Glutamatergic neuron (in vitro differentiated cells): Measurements from ENCODE around the gene FAM210A. TPM values are rescaled to one million over a fixed set of nuclear protein-coding genes. Genes with fewer than 3 reads are reported as not detected.

ENCODE experiments used
- DNase-seq: peaks from one replicate; pipeline ENCODE4 v3.0.0; 2022
- H3K27ac Mint-ChIP-seq: one replicate; pipeline ENCODE4 v1.8.0; 2020; ENCODE audit warnings: mild to moderate bottlenecking, mixed read lengths, inconsistent platforms; ENCODE audit not compliant: unreplicated experiment
- H3K27me3 Mint-ChIP-seq: one replicate; pipeline ENCODE4 v1.8.0; 2020; ENCODE audit warnings: mild to moderate bottlenecking, moderate library complexity, mixed read lengths, inconsistent platforms; ENCODE audit not compliant: unreplicated experiment
- H3K36me3 Mint-ChIP-seq: one replicate; pipeline ENCODE4 v1.8.0; 2020; ENCODE audit warnings: mild to moderate bottlenecking, mixed read lengths, inconsistent platforms; ENCODE audit not compliant: unreplicated experiment
- H3K4me1 Mint-ChIP-seq: one replicate; pipeline ENCODE4 v1.8.0; 2020; ENCODE audit warnings: mild to moderate bottlenecking, low read depth, mixed read lengths, inconsistent platforms; ENCODE audit not compliant: unreplicated experiment
- H3K4me3 Mint-ChIP-seq: one replicate; pipeline ENCODE4 v1.8.0; 2020; ENCODE audit warnings: mild to moderate bottlenecking, mixed read lengths, inconsistent platforms; ENCODE audit not compliant: unreplicated experiment
- H3K9me3 Mint-ChIP-seq: one replicate; pipeline ENCODE4 v1.8.0; 2020; ENCODE audit warnings: mild to moderate bottlenecking, moderate library complexity, mixed read lengths, inconsistent platforms; ENCODE audit not compliant: unreplicated experiment
- CTCF ChIP-seq: fragments of 200-600 bp; sonication (generic); IDR thresholded peaks from one replicate; pipeline ENCODE4 v1.5.0; 2021; ENCODE audit not compliant: partially characterized antibody, unreplicated experiment
- total RNA-seq: library from RNA; stranded (reverse); fragmentation: NEBNext Ultra II Directional; extraction: Animal tissue kit (Norgen Biotek cat#: 25700); gene quantifications from one replicate; pipeline ENCODE4 v1.2.1, GENCODE V29; 2021; ENCODE audit not compliant: unreplicated experiment

Gene FAM210A
- total RNA-seq, 1 donor from 2014 or later = 7.9 TPM

DNA sequence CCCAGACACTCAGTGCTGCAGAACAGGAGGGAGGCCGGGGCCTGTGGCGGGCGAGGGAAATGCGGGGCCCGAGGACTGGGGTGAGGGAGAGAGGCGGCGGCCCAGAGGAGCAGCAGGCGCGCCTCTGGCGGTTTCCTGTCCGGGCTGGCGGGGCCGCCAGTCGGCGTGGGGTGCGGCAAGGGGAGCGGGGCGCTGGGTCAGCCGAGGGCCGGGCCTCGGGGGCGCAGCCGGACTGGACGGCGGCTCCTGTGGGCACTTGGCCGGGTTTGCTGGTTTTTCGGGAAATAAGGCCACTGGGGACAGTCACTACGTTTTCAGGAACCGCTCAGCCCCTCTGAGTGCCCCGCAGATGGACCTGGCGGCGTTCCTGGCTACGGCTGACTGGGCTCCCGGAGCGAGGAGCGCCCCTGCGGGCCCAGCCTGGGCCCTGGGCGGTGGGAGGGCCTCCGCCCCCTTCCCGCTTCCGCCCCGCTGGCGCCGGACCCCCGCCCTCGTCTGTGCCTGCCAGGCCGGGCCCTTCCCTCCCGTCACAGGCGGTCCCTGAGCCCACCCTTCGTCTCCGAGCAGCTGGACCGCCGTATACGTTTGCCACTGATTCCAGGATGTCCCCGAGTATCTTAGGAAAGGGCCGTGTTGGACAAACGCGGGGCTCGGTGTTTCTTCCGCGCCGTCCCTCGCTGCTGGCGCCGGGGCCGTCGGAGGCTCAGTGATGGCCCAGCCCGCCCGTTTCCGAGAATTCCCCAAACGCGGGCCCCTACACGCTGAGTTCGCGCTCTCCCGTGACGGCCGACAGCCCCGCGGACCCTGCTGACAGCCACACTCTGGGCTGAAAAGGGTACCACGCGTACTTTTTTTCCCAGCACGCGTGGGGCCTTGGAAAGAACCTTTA is 84.6 kb downstream of the FAM210A start:
- no peak for TF ChIP-seq CTCF
- peaks cover 3% of the 10 kb centered on the region for H3K4me1 Mint-ChIP-seq
- no peak overlapping the region for H3K27ac Mint-ChIP-seq
- H3K9me3 Mint-ChIP-seq = peaks cover 5% of the 10 kb centered on the region
- DNase-seq = peak; percentile 50
- peaks cover 6% of the 10 kb centered on the region for H3K36me3 Mint-ChIP-seq
- peak overlapping the region; percentile 83 for H3K4me3 Mint-ChIP-seq
- H3K27me3 Mint-ChIP-seq = peaks cover 7% of the 10 kb centered on the region

DNA sequence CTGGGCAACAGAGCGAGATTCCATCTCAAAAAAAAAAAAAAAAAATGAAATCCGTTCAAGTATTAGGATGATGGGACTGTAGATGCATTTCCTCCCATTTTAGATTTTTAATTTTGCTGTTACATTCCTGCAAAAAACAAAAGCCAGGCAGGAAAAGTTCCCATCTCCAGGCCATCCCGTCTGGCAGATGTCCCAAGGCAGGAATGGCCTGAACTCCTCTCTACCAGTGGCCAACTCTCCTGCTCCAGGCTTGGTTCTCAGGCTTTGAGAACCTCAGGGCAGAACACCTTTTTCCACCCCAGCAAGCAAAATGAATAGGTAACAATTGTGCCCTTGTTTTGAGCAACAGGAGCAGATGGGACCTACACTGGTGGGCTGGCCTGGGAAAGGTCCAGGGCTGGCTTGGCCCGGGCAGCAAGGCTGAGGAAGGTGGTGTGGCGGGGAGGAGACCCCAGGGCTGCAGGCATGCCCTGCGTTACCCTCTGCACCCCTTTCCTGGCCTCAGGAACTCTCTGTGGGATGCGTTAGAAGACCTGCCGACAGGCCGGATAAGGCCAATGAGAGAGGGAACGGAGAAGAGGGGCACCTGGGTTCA is 86.0 kb downstream of the FAM210A start:
- Mint-ChIP-seq H3K9me3 (peaks cover 5% of the 10 kb centered on the region), H3K4me1 (peaks cover 3% of the 10 kb centered on the region), H3K27ac (no peak overlapping the region), H3K36me3 (peaks cover 6% of the 10 kb centered on the region), H3K27me3 (peaks cover 7% of the 10 kb centered on the region), H3K4me3 (no peak overlapping the region)
- no peak for TF ChIP-seq CTCF
- DNase-seq = no peak

GRCh38 chr18:13638719-13639595 is 87.4 kb downstream of the FAM210A start:
- Mint-ChIP-seq H3K4me1 (peaks cover 3% of the 10 kb centered on the region), H3K27ac (no peak overlapping the region), H3K36me3 (peaks cover 6% of the 10 kb centered on the region), H3K27me3 (peaks cover 7% of the 10 kb centered on the region), H3K4me3 (no peak overlapping the region), H3K9me3 (peaks cover 5% of the 10 kb centered on the region)
- DNase-seq = no peak
- no peak for TF ChIP-seq CTCF

GRCh38 chr18:13635046-13635445 is 91.3 kb downstream of the FAM210A start:
- Mint-ChIP-seq H3K4me1 (peaks cover 2% of the 10 kb centered on the region), H3K4me3 (no peak overlapping the region), H3K9me3 (no peaks in the 10 kb centered on the region), H3K27ac (no peak overlapping the region), H3K27me3 (no peaks in the 10 kb centered on the region), H3K36me3 (no peaks in the 10 kb centered on the region)
- no peak for TF ChIP-seq CTCF
- DNase-seq = no peak
